HG03558 (cell line): ENCODE data around the gene EMC6.

Experiments used
- ATAC-seq: cut with Tn5 transposase; IDR thresholded peaks from one replicate; pipeline ENCODE4 v1.9.1; 2021; ENCODE audit warnings: moderate number of reproducible peaks; ENCODE audit not compliant: unreplicated experiment; ENCODE audit errors: extremely low read depth

EMC6 gene

DNA sequence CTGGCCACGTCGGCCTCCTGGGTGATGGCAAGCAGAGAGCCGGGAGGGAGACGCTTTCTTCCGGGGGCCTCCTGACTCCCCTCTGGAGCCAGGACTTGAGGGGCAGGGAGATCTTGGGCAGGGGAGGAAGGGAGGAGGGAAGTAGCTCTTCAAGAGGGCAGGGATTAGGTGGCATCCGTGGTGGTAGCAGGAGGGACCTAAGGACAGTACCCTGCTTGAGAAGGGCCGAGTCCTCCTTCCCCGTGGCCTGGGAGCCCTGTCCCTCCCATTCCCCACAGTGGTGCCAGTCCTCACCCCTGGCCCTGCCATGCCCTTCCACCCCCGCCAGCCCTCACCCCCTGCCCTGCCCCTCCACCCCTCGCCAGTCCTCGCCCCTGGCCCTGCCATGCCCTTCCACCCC is 12.8 kb upstream of the EMC6 start:
- no peak for ATAC-seq

DNA sequence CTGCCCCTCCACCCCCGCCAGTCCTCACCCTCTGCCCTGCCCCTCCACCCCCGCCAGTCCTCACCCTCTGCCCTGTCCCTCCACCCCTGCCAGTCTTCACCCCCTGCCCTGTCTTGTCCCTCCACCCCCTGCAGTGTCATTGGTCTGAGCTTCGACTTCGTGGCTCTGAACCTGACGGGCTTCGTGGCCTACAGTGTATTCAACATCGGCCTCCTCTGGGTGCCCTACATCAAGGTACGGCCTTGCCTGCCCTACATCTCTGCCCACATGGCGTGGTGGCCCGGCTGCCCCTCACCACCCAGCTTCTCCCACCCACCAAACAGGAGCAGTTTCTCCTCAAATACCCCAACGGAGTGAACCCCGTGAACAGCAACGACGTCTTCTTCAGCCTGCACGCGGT is 12.3 kb upstream of the EMC6 start:
- no peak for ATAC-seq

DNA sequence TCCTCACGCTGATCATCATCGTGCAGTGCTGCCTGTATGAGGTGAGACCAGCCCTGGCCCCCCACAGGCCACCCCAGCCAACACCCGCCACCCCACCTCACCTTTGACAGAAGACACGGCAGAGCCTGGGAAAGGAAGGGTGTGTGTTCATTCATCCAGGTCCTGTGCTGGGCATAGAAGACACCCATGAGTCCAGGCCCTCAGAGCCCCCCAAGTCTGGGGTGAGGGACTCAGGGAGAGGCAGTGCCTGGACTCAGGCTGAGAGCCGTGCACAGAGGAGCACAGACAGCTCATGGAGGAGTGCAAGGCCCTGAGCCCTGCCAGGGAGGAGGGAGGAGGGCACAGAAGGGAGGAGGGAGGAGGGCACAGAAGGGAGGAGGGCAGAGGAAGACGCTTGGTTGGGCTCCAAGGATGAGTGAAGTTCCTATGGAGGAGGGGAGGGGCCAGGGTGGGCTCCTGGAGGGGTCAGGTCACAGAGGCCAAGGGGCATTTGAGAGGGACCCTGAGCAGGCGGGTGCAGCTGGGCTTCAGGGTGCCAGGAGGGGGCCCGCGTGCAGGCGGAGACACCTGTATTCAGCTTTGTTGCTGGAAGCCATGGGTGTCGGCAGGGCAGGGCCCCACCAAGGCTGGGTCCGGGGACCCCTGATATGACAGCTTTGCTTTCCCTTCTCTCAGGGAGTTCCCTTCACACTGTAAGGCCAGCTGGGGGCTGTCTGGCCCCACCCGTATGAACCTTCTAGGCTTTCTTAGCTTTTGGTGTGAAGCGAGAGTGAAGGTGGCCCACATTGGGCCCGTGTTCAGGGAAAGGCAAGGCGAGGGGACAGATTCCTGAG is 11.6 kb upstream of the EMC6 start:
- no peak for ATAC-seq

DNA sequence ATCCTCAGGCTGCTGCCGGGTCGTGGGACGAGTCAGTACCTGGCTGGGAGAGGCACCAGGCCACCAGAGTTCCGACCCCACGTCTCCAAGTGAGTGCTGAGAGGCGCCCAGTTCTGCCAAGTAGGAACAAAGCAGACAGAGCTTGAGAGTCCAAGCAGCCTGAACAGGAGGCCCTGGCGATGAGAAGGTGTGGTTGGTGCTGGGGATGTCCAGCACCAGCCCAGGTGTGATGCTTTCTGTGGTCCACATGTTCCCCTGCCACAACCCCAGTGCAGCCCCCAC is 11.1 kb upstream of the EMC6 start:
- ATAC-seq = no peak

- no peak for ATAC-seq
Measured at GRCh38 chr17:3657874-3658783, 10.5 kb upstream of the EMC6 start.

DNA sequence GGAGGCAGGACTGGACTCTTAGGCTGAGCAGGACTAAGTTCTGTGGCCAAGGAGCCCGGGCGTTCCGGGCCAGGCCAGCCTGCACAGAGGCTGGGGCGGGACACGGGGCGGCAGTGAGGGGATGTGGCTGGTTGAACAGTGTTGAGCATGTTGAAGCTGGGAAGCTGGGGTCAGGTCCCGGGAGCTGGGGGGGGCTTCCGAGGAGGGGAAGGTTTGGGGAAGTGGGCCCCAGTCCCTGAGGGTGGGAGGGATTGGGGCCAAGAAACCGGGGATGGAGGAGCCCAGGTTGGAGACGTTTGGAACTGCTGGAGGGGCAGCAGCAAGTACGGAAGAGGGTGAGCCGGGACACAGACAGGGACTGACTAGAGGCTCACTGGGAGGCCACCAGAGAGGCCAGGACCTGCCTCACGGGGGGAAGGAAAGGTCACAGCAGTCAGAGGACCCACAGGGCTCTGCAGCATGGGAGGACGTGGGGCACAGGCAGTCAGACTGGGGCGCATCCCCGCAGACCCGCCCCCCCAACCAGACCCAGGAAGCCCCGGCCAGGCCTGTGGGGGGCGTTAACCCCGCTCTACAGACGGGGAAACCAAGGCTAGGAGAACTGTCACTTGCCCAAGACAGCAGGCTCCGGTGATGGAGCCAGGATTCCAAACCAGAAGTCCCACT is 9.7 kb upstream of the EMC6 start:
- no peak for ATAC-seq

GRCh38 chr17:3659541-3660111 is 9.0 kb upstream of the EMC6 start:
- no peak for ATAC-seq

DNA sequence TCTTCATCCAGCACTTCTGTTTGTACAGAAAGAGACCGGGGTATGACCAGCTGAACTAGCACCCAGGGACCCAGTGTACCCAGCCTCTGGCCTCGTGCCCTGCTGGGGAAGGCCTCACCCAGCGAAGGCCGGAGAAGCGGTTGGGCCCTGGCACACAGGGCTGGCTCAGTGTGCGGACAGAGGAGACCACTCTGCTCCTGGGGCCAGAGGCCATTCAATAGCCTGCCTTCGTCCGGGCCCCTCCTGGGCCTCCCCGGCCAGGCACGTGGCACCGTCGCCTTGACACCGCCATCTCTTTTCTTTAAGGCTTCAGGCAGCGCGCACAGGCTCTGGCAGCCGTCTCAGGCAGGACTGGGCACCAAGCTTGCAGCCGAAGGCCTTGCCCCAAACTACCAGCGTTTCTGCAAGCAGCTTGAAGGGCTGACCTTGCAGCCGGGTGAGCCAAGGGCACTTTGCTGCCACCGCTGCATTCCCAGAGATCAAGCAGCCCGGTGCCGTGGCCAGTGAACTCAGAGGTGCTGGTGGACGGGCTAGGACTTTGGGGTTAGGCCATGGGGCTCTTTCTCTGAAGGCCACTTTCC is 8.2 kb upstream of the EMC6 start:
- ATAC-seq = no peak

GRCh38 chr17:3663102-3664011 is 5.3 kb upstream of the EMC6 start:
- no peak for ATAC-seq

- no peak for ATAC-seq
Measured at GRCh38 chr17:3665834-3666233, 2.8 kb upstream of the EMC6 start.

GRCh38 chr17:3666516-3666915 is 2.1 kb upstream of the EMC6 start:
- no peak for ATAC-seq

DNA sequence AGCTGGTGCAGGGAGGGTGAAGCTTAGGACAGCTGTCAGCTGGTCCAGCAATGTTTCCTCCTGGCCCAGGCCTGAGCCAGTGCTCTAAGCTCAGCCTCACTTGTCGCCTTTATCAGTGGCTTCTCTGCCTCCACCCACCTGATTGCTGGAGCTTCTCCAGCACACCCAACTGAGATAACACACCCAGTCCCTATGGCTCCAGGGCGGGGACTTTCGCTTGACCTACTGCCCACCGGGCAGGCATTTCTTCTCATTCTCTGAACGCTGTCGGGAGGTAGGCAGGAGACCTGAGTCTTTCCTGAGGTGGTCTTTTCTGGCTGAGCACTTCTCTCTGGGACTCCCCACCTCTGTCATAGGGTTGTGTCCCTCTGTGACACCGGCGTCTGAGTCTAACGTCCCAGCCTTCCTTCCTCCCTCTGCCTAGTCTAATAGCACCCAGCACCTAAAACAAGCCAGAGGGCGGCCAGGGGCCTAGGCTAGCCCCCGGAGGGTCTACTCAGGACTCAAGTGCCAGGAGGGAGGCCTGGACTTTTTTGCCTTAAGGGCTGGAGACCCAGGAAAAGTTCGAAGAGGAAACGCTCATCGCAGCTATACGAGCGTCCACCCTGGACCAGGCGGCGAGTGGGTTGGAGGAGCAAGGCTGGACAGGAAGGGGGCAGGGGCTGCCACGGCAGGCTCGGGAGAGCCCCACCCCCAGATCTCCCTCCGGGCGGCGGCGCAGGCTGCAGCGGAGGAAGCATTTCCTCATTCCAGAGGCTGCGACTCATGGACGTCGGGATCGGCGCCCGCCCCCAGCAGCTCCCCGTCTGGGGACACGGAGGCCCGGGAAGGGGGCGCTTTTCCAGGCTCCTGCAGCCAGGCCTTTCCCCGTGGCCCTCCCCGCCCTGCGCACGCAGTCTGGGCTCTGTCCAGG is 990 bp upstream of the EMC6 start:
- no peak for ATAC-seq

- ATAC-seq = no peak
Measured at GRCh38 chr17:3669085-3669347, 404 bp downstream of the EMC6 start.

DNA sequence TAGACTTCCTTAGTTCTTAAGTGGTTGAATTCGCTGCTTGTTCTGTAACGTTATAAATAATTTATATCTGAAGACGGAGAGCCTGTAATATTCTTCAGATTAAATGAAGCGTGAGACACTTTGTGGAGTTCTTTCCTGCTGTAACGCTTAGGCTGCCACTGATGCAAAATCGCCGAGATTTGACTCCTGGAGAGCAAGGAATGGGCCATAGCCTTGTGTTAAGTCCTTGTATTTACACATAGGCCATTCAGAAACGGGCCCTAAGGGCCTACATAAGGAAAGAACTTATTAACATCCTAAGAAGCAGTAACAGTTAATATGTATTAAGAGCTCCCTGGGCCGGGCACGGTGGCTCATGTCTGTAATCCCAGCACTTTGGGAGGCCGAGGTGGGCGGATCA is 936 bp downstream of the EMC6 start:
- no peak for ATAC-seq

GRCh38 chr17:3672571-3672970 is 4.0 kb downstream of the EMC6 start:
- ATAC-seq = no peak

- ATAC-seq = no peak
Measured at GRCh38 chr17:3675886-3676285, 7.3 kb downstream of the EMC6 start.

DNA sequence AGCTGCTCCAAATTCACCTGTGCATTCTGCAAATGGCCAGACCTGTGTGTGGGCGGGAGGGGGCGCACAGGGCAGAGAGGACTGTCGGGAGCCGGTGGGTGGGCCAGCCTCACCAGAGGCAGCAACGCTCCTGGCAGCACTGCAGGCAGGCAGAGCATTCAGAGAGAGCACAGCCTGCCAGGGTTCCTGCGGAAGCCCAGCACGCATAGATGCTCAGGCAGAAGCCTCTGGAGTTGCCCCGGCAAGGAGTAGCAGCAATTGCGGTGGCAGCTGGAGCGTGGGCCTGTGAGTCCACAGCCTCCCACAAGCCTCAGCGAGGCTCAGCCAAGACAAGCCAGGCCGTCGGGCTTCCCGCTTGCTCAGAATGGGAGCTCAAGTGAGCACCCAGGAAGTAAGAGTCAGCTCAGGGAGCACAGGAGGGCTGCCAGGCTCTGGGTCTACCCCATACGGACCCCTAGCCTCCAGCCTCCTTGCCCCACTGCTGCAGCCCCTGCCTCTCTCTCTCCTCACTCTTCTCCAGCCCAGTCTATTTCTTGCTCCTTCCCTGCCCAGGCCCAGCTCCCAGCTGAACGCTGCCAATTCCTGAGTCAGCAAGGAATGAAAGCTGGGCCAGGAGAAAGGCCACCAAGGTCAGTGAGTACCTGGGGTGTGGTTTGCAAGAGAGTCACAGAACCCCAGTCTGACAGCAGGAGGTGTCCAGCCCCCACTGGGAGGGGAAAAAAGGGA is 9.6 kb downstream of the EMC6 start:
- no peak for ATAC-seq
